Thoracic aorta (tissue), 2 donors: ENCODE measurements around the gene ZRANB3. TPM values are rescaled to one million over a fixed set of nuclear protein-coding genes. Genes with fewer than 3 reads are reported as not detected.
"Not testable (repeated sequence)": the region's sequence is repeated elsewhere in the genome, so short reads cannot be mapped to it uniquely, and the experiment has no call there.

Experiments used
- ATAC-seq: fragments of 150-250 bp; one replicate; pipeline ENCODE4 v1.8.0; 2017; ENCODE audit warnings: low read depth; ENCODE audit not compliant: insufficient number of reproducible peaks, low FRiP score
- DNase-seq: peaks from one replicate; pipeline ENCODE4 v3.0.0-alpha.2; 2020; ENCODE audit warnings: low spot score
- H3K27ac ChIP-seq, 2 donors: fragments of 200-600 bp; sonication (generic); 1 replicate in 1 of 2; 2 replicates in 1 of 2; pipeline ENCODE4 v1.5.1; 2016; ENCODE audit warnings: mild to moderate bottlenecking in 2 of 2, moderate library complexity in 2 of 2
- H3K27me3 ChIP-seq: fragments of 200-600 bp; sonication (generic); replicated peaks from 2 replicates; pipeline ENCODE4 v1.6.0; 2016; ENCODE audit warnings: mild to moderate bottlenecking; ENCODE audit not compliant: insufficient read depth
- H3K36me3 ChIP-seq: fragments of 200-600 bp; sonication (generic); one replicate; pipeline ENCODE4 v1.5.1; 2016
- H3K4me1 ChIP-seq, 2 donors: fragments of 200-600 bp; sonication (generic); 1 replicate in 1 of 2; 2 replicates in 1 of 2; pipeline versions ENCODE4 v1.5.1 to v1.6.0; 2016; ENCODE audit warnings: low read depth in 2 of 2, mild to moderate bottlenecking in 1 of 2; ENCODE audit not compliant: control insufficient read depth in 1 of 2
- H3K4me3 ChIP-seq: fragments of 200-600 bp; sonication (generic); 2 replicates; pipeline ENCODE4 v1.5.1; 2016; ENCODE audit warnings: mild to moderate bottlenecking
- H3K9me3 ChIP-seq: fragments of 200-600 bp; sonication (generic); 2 replicates; pipeline ENCODE4 v1.5.1; 2016
- CTCF ChIP-seq: fragments of 200-600 bp; sonication (generic); IDR thresholded peaks from one replicate; pipeline ENCODE4 v1.5.1; 2019; ENCODE audit warnings: antibody characterized with exemption
- total RNA-seq, 2 donors: library from RNA; depleted of rRNA; stranded (reverse); fragments of >200 nt; gene quantifications; one replicate each; pipeline versions ENCODE4 v1.1.0 to v1.2.3, GENCODE V29; 2016

The ZRANB3 gene
- total RNA-seq, 2 donors from 2014 or later: 3.2 to 4.2 TPM

GRCh38 chr2:135409436-135409835, 121.6 kb downstream of the ZRANB3 start:
- Histone ChIP-seq H3K27ac (no peak overlapping the region), H3K9me3 (no peaks in the 10 kb centered on the region), H3K36me3 (no peaks in the 10 kb centered on the region), H3K27me3 (no peaks in the 10 kb centered on the region), H3K4me3 (no peak overlapping the region), H3K4me1 (no peaks in the 10 kb centered on the region)
- no peak for DNase-seq
- TF ChIP-seq CTCF: no peak
- no peak for ATAC-seq

GRCh38 chr2:135396259-135396658, 134.8 kb downstream of the ZRANB3 start:
- not testable (repeated sequence) for H3K4me1 ChIP-seq, ATAC-seq, H3K27me3 ChIP-seq, H3K4me3 ChIP-seq, DNase-seq, H3K9me3 ChIP-seq, H3K27ac ChIP-seq, H3K36me3 ChIP-seq

GRCh38 chr2:135386993-135387392, 144.0 kb downstream of the ZRANB3 start:
- Histone ChIP-seq H3K27me3 (no peaks in the 10 kb centered on the region), H3K9me3 (peaks cover 4% of the 10 kb centered on the region), H3K4me1 (no peaks in the 10 kb centered on the region), H3K4me3 (no peak overlapping the region), H3K36me3 (no peaks in the 10 kb centered on the region), H3K27ac (no peak overlapping the region)
- no peak for TF ChIP-seq CTCF
- DNase-seq (no peak), ATAC-seq (no peak)

- Histone ChIP-seq H3K36me3 (no peaks in the 10 kb centered on the region), H3K4me3 (no peak overlapping the region), H3K9me3 (peaks cover 12% of the 10 kb centered on the region), H3K27me3 (no peaks in the 10 kb centered on the region), H3K27ac (no peak overlapping the region), H3K4me1 (no peaks in the 10 kb centered on the region)
- ATAC-seq: no peak
- no peak for DNase-seq
- TF ChIP-seq CTCF: no peak
Observed at GRCh38 chr2:135378591-135378990, 152.4 kb downstream of the ZRANB3 start.

- ATAC-seq (no peak), DNase-seq (no peak)
- no peaks in the 10 kb centered on the region for H3K27me3 ChIP-seq
- no peaks in the 10 kb centered on the region for H3K9me3 ChIP-seq
- TF ChIP-seq CTCF: no peak
- H3K4me3 ChIP-seq: no peak overlapping the region
- H3K27ac ChIP-seq: no peak overlapping the region
- no peaks in the 10 kb centered on the region for H3K36me3 ChIP-seq
- no peaks in the 10 kb centered on the region for H3K4me1 ChIP-seq
Observed at GRCh38 chr2:135373702-135374101, 157.3 kb downstream of the ZRANB3 start.

GRCh38 chr2:135349941-135350340, 181.1 kb downstream of the ZRANB3 start:
- TF ChIP-seq CTCF: no peak
- H3K36me3 ChIP-seq: peaks cover 3% of the 10 kb centered on the region
- H3K27me3 ChIP-seq: no peaks in the 10 kb centered on the region
- H3K4me3 ChIP-seq: no peak overlapping the region
- peaks cover 16% of the 10 kb centered on the region for H3K9me3 ChIP-seq
- ATAC-seq: no peak
- DNase-seq: no peak
- H3K4me1 ChIP-seq: no peaks in the 10 kb centered on the region
- no peak overlapping the region for H3K27ac ChIP-seq

- DNase-seq, H3K27ac ChIP-seq, ATAC-seq, H3K27me3 ChIP-seq, H3K4me3 ChIP-seq, H3K4me1 ChIP-seq, H3K36me3 ChIP-seq: not testable (repeated sequence)
- peaks cover 16% of the 10 kb centered on the region for H3K9me3 ChIP-seq
Observed at GRCh38 chr2:135348096-135348704, 182.8 kb downstream of the ZRANB3 start.
